Testis (tissue), 3 donors: Measurements from ENCODE around the gene SOCS2. TPM values are rescaled to one million over a fixed set of nuclear protein-coding genes. Genes with fewer than 3 reads are reported as not detected.

Experiments
- DNase-seq: peaks from one replicate; pipeline ENCODE4 v3.0.0-alpha.2; 2019
- H3K27ac ChIP-seq, 2 donors: fragments of 200-600 bp; sonication (generic); one replicate each; pipeline ENCODE4 v1.5.1; 2019
- H3K27me3 ChIP-seq: fragments of 200-600 bp; sonication (generic); one replicate; pipeline ENCODE4 v1.5.1; 2019
- H3K36me3 ChIP-seq: fragments of 200-600 bp; sonication (generic); one replicate; pipeline ENCODE4 v1.5.1; 2017; ENCODE audit warnings: low read depth; ENCODE audit errors: missing control alignments
- H3K4me1 ChIP-seq: fragments of 200-600 bp; sonication (generic); one replicate; pipeline ENCODE4 v1.5.1; 2019
- H3K4me3 ChIP-seq, 2 donors: fragments of 200-600 bp; sonication (generic); one replicate each; pipeline ENCODE4 v1.5.1; 2017 to 2019
- H3K9me3 ChIP-seq: fragments of 200-600 bp; sonication (generic); one replicate; pipeline ENCODE4 v1.5.1; 2017
- CTCF ChIP-seq, 3 experiments: fragments of 450-650 bp in 2 of 3; fragments of 200-600 bp in 1 of 3; sonication (generic) in 1 of 3; IDR thresholded peaks; one replicate each; pipeline ENCODE4 v1.5.1; 2016 to 2019; ENCODE audit warnings: antibody characterized with exemption in 3 of 3, mild to moderate bottlenecking in 2 of 3, moderate library complexity in 1 of 3
- POLR2A ChIP-seq: fragments of 450-650 bp; IDR thresholded peaks from one replicate; pipeline ENCODE4 v1.6.1; 2017; ENCODE audit warnings: antibody characterized with exemption, mild to moderate bottlenecking, moderate library complexity
- WGBS, 2 donors: methylation state at CpG; one replicate each; pipeline ENCODE4 v1.1.5; 2018; 5-methylcytosine and 5-hydroxymethylcytosine counted together
- intact Hi-C: fragments of 100-400 bp; cut with DNase I; formaldehyde crosslinking; loops from one replicate; pipeline ENCODE4 v1.15.1; 2023; ENCODE audit warnings: low total_unique reads
- polyA plus RNA-seq: library from polyadenylated mRNA; stranded (reverse); fragments of 350-450 nt; fragmentation: Illumina TruSeq; extraction: RNeasy Lipid Tissue Mini Kit (QIAGEN cat#74804); gene quantifications from one replicate; pipeline ENCODE4 v1.2.3, GENCODE V29; 2014; ENCODE audit warnings: low read depth, low replicate concordance; ENCODE audit not compliant: insufficient read depth
- total RNA-seq, 2 donors: library from RNA; depleted of rRNA; stranded (reverse); fragments of >200 nt; gene quantifications; one replicate each; pipeline ENCODE4 v1.2.3, GENCODE V29; 2016

The SOCS2 gene
- total and polyA plus RNA-seq, 3 donors from 2014 or later = 19.3 to 25.4 (median 24.1) TPM

DNA sequence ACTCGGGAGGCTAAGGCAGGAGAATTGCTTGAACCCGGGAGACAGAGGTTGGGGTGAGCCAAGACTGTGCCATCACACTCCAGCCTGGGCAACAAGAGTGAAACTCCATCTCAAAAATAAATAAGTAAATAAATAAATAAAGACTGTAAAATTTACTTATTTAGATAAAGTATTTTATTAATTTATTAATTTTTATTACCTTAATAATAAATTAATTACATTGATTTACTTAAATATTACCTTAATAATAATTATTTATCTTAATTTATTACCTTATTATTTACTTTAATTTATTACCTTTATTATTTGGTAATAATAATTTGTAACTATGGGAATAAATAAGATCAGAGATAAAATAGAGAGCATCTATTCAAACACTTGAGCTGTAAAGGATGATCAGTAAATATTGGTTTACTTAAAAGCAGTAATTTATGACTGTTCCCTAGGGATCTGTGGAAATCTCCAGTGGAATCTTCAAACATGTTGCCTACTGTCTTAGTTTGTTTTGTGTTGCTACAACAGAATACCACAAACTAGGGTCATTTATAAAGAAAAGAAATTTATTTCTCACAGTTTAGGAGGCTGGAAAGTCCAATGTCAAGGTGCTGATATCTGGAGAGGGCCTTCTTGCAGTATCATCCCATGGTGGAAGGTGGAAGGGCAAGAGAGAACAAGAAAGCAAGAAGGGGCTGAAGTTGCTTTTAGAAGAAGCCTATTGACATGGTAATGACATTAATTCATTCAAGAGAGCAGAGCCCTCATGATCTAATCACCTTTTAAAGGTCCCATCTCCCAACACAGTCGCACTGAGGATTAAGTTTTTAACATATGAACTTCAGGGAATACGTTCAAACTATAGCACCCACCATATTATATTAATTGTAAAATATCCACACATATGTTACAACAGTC lies 37.1 kb downstream of the SOCS2 start:
- DNase-seq = no peak
- no peak overlapping the region for H3K4me3 ChIP-seq
- intact Hi-C loops = no loop called here
- H3K9me3 ChIP-seq = no peaks in the 10 kb centered on the region
- H3K27ac ChIP-seq = no peak overlapping the region
- H3K36me3 ChIP-seq = no peaks in the 10 kb centered on the region
- TF ChIP-seq CTCF (IDR thresholded peaks at IDR 0.05) (no peak), POLR2A (no peak)
- no peaks in the 10 kb centered on the region for H3K4me1 ChIP-seq
- H3K27me3 ChIP-seq = no peaks in the 10 kb centered on the region
- WGBS, 2 donors = 89 to 95% methylated on average over 4 of the region's 4 CpGs

- Histone ChIP-seq H3K4me1 (no peaks in the 10 kb centered on the region), H3K27ac (no peak overlapping the region), H3K9me3 (no peaks in the 10 kb centered on the region), H3K27me3 (no peaks in the 10 kb centered on the region), H3K4me3 (no peak overlapping the region), H3K36me3 (no peaks in the 10 kb centered on the region)
- DNase-seq = no peak
- intact Hi-C loops = no loop called here
- WGBS, 2 donors = 59 to 60% methylated on average over 4 of the region's 4 CpGs
- TF ChIP-seq CTCF (IDR thresholded peaks at IDR 0.05) (no peak), POLR2A (no peak)
Observed at GRCh38 chr12:93612776-93613175, 40.3 kb downstream of the SOCS2 start.

- intact Hi-C loops = no loop called here
- no peak for DNase-seq
- 69 to 76% methylated on average over 2 of the region's 2 CpGs for WGBS, 2 donors
Observed at GRCh38 chr12:93614917-93615596, 42.6 kb downstream of the SOCS2 start.

DNA sequence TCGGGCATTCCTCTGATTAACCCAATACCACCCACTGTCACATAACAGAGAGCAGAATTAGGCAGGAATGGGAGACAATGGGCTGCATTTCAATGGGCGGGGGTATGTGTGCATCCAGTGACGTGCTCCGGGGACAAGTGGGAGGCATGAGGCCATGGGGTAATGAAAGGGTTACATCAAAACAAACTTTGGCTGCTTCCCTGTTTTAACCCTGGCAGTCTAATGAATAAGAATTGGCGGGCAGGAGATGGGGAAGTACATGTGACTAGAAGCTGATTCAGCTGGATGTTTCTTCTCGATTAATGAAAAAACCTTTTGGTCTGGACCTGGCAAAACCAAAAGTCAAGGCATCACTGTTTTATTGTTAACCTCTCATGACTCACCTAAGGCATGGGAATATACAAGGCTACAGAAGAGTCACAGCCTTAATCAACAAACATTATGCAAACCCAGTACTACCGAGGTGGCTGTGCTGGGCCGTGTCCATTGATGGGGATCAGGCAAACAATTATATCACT lies 44.2 kb downstream of the SOCS2 start:
- intact Hi-C loops = no loop called here
- TF ChIP-seq POLR2A = no peak
- no peak for TF ChIP-seq CTCF (IDR thresholded peaks at IDR 0.05)
- no peaks in the 10 kb centered on the region for H3K9me3 ChIP-seq
- no peak overlapping the region for H3K4me3 ChIP-seq
- no peaks in the 10 kb centered on the region for H3K36me3 ChIP-seq
- DNase-seq = no peak
- no peaks in the 10 kb centered on the region for H3K4me1 ChIP-seq
- no peaks in the 10 kb centered on the region for H3K27me3 ChIP-seq
- H3K27ac ChIP-seq = no peak overlapping the region
- WGBS, 2 donors = 81 to 86% methylated on average over 8 of the region's 8 CpGs

More at GRCh38 chr12:93614917-93615596, 42.6 kb downstream of the SOCS2 start:
- H3K4me3 ChIP-seq = no peak overlapping the region
- H3K27ac ChIP-seq = no peak overlapping the region
- no peaks in the 10 kb centered on the region for H3K36me3 ChIP-seq
- no peaks in the 10 kb centered on the region for H3K9me3 ChIP-seq
- H3K4me1 ChIP-seq = no peaks in the 10 kb centered on the region
- TF ChIP-seq POLR2A = no peak
- no peaks in the 10 kb centered on the region for H3K27me3 ChIP-seq

DNA sequence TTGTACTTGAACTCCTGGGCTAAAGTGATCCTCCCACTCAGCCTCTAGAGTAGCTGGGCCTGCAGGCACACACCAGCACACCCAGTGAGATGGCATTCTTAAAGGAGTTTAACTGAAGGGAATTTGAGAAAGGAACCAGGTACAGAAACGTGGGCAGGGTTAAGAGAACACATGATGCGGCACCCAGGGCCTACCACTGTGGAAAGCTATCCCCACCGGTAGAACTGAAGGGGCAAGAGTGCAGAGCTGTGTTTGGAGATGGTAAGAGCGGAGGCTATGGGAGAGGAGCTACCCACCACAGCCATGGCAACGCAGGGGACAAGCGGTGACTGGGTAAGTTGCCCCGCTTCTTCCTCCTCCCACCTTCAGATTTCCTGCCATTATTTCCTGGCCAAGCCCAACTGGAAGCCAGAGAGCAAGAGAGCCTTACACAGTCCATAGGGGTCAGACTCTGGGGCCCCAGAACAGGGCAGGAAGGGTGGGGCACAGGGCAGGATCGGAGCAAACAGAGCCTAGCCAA lies 46.5 kb downstream of the SOCS2 start:
- Histone ChIP-seq H3K4me3 (no peak overlapping the region), H3K36me3 (no peaks in the 10 kb centered on the region), H3K9me3 (no peaks in the 10 kb centered on the region), H3K4me1 (no peaks in the 10 kb centered on the region), H3K27ac (no peak overlapping the region), H3K27me3 (no peaks in the 10 kb centered on the region)
- DNase-seq = no peak
- intact Hi-C loops = no loop called here
- WGBS, 2 donors = 90 to 93% methylated on average over 7 to 8 of the region's 8 CpGs
- TF ChIP-seq CTCF (IDR thresholded peaks at IDR 0.05) = no peak
- TF ChIP-seq POLR2A = no peak
